IMR-90 (cell line): ENCODE results near the gene OGDHL. TPM values are rescaled to one million over a fixed set of nuclear protein-coding genes. Genes with fewer than 3 reads are reported as not detected.

Experiments
- ATAC-seq: fragments of 200-7000 bp; cut with Tn5 transposase; 2 replicates; pipeline ENCODE4 v1.9.1; 2020; ENCODE audit warnings: low read depth, mild to moderate bottlenecking, moderate library complexity
- BruUV-seq: library from RNA; stranded (reverse); fragments of 400-500 nt; replicated peaks from 2 replicates; lab custom pipeline; 2021; lab: Mats Ljungman, UMichigan
- CTCF ChIA-PET: fragments of 300-600 bp; formaldehyde crosslinking; extraction: SDS; loops from one replicate; lab custom pipeline; 2021; ENCODE audit warnings: antibody characterized with exemption; lab: Yijun Ruan, JAX
- POLR2A ChIA-PET: fragments of 300-600 bp; sonication (Branson Sonifier 250); formaldehyde crosslinking; loops from one replicate; lab custom pipeline; 2022; ENCODE audit warnings: antibody characterized with exemption; ENCODE audit not compliant: unreplicated experiment; lab: Charles Lee
- DNase-seq: peaks from one replicate; pipeline ENCODE4 v3.0.0; 2013
- H2AFZ ChIP-seq: replicated peaks from 2 replicates; pipeline ENCODE3; 2013; ENCODE audit warnings: low read length, mild to moderate bottlenecking; ENCODE audit not compliant: poor library complexity
- H2AK5ac ChIP-seq: 2 replicates; pipeline ENCODE4 v1.6.1; 2013; ENCODE audit warnings: low read depth, low read length, inconsistent platforms
- H2AK9ac ChIP-seq: replicated peaks from 2 replicates; pipeline ENCODE3; 2013; ENCODE audit warnings: mild to moderate bottlenecking, low read depth, low read length, moderate library complexity; ENCODE audit not compliant: poor library complexity
- H2BK120ac ChIP-seq: 2 replicates; pipeline ENCODE4 v1.6.1; 2013; ENCODE audit warnings: low read depth, low read length, inconsistent platforms
- H2BK15ac ChIP-seq: 3 replicates; pipeline ENCODE4 v1.6.1; 2013; ENCODE audit warnings: low read depth, low read length, inconsistent platforms
- H2BK20ac ChIP-seq: 2 replicates; pipeline ENCODE4 v1.6.1; 2013; ENCODE audit warnings: low read depth, mild to moderate bottlenecking, inconsistent platforms, low read length, moderate library complexity
- H2BK5ac ChIP-seq: 2 replicates; pipeline ENCODE4 v1.6.1; 2013; ENCODE audit warnings: mild to moderate bottlenecking, low read depth, low read length, inconsistent platforms; ENCODE audit not compliant: poor library complexity, severe bottlenecking
- H3K14ac ChIP-seq: replicated peaks from 2 replicates; pipeline ENCODE4 v1.6.1; 2013; ENCODE audit warnings: low read depth, low read length, inconsistent platforms
- H3K18ac ChIP-seq: 2 replicates; pipeline ENCODE4 v1.6.1; 2013; ENCODE audit warnings: low read depth, low read length, control low read depth
- H3K23ac ChIP-seq: 2 replicates; pipeline ENCODE4 v1.6.1; 2013; ENCODE audit warnings: low read depth, low read length, inconsistent platforms
- H3K27ac ChIP-seq: 2 replicates; pipeline ENCODE4 v1.5.1; 2013; ENCODE audit warnings: mild to moderate bottlenecking, control low read depth, low read length; ENCODE audit not compliant: insufficient read depth
- H3K27me3 ChIP-seq: 2 replicates; pipeline ENCODE4 v1.6.1; 2013; ENCODE audit warnings: low read length; ENCODE audit not compliant: control insufficient read depth, insufficient read depth
- H3K36me3 ChIP-seq: 2 replicates; pipeline ENCODE4 v1.6.1; 2013; ENCODE audit warnings: low read length, mixed read lengths; ENCODE audit not compliant: control insufficient read depth, insufficient read depth
- H3K4ac ChIP-seq: 2 replicates; pipeline ENCODE4 v1.6.1; 2013; ENCODE audit warnings: low read depth, low read length, inconsistent platforms
- H3K4me1 ChIP-seq: 2 replicates; pipeline ENCODE4 v1.6.1; 2013; ENCODE audit warnings: low read length, mixed read lengths; ENCODE audit not compliant: control insufficient read depth, insufficient read depth
- H3K4me2 ChIP-seq: 2 replicates; pipeline ENCODE4 v1.6.1; 2013; ENCODE audit warnings: low read depth, mild to moderate bottlenecking, control low read depth, low read length, moderate library complexity
- H3K4me3 ChIP-seq: 2 replicates; pipeline ENCODE4 v1.5.1; 2013; ENCODE audit warnings: low read depth, mild to moderate bottlenecking, control low read depth, low read length, moderate library complexity; ENCODE audit not compliant: insufficient read depth
- H3K56ac ChIP-seq: 2 replicates; pipeline ENCODE4 v1.6.1; 2013; ENCODE audit warnings: low read length, inconsistent platforms; ENCODE audit not compliant: insufficient read depth; ENCODE audit errors: extremely low read depth
- H3K79me1 ChIP-seq, 2 experiments: 2 replicates each; pipeline ENCODE4 v1.6.1; 2013; ENCODE audit warnings: low read length in 2 of 2, inconsistent platforms in 1 of 2, low read depth in 1 of 2
- H3K9ac ChIP-seq: 2 replicates; pipeline ENCODE4 v1.6.1; 2013; ENCODE audit warnings: low read depth, low read length, control low read depth
- H3K9me1 ChIP-seq: 2 replicates; pipeline ENCODE4 v1.6.1; 2013; ENCODE audit warnings: low read length, inconsistent platforms; ENCODE audit not compliant: insufficient read depth
- H3K9me3 ChIP-seq: 2 replicates; pipeline ENCODE4 v1.6.1; 2013; ENCODE audit warnings: low read length; ENCODE audit not compliant: control insufficient read depth, insufficient read depth
- H4K20me1 ChIP-seq: 2 replicates; pipeline ENCODE4 v1.6.1; 2013; ENCODE audit warnings: low read length, inconsistent platforms; ENCODE audit not compliant: insufficient read depth
- H4K5ac ChIP-seq: 2 replicates; pipeline ENCODE4 v1.6.1; 2013; ENCODE audit warnings: mild to moderate bottlenecking, low read depth, low read length, control low read depth
- H4K8ac ChIP-seq, 2 experiments: 2 replicates each; pipeline ENCODE4 v1.6.1; 2013; ENCODE audit warnings: low read depth in 2 of 2, low read length in 2 of 2, control low read depth in 1 of 2, inconsistent platforms in 1 of 2
- H4K91ac ChIP-seq: 2 replicates; pipeline ENCODE4 v1.6.1; 2013; ENCODE audit warnings: low read depth, low read length, inconsistent platforms; ENCODE audit not compliant: insufficient read depth
- BHLHE40 ChIP-seq: fragments of 150-350 bp; IDR thresholded peaks from 2 replicates; pipeline ENCODE4 v1.6.1; 2016; ENCODE audit warnings: mild to moderate bottlenecking, low read depth, low read length
- CEBPB ChIP-seq: IDR thresholded peaks from 2 replicates; pipeline ENCODE4 v1.6.1; 2012; ENCODE audit warnings: low read depth, low read length, improper control_type of control experiment
- CHD1 ChIP-seq: IDR thresholded peaks from 2 replicates; pipeline ENCODE4 v1.6.1; 2012; ENCODE audit warnings: low read depth, low read length, improper control_type of control experiment
- CTCF ChIP-seq: conservative IDR thresholded peaks from 2 replicates; pipeline ENCODE4 v1.5.1; 2012; ENCODE audit warnings: mild to moderate bottlenecking, low read depth, low read length, improper control_type of control experiment
- ELK1 ChIP-seq: fragments of 150-350 bp; IDR thresholded peaks from 2 replicates; pipeline ENCODE4 v1.6.1; 2016; ENCODE audit warnings: low read depth, mild to moderate bottlenecking, low read length, moderate library complexity, borderline replicate concordance
- FOS ChIP-seq: fragments of 150-350 bp; IDR thresholded peaks from 2 replicates; pipeline ENCODE4 v1.6.1; 2016; ENCODE audit warnings: low read depth, low read length
- MAFK ChIP-seq: IDR thresholded peaks from 2 replicates; pipeline ENCODE4 v1.6.1; 2012; ENCODE audit warnings: low read depth, low read length, improper control_type of control experiment
- MAZ ChIP-seq: IDR thresholded peaks from 2 replicates; pipeline ENCODE4 v1.6.1; 2012; ENCODE audit warnings: low read depth, mild to moderate bottlenecking, low read length, improper control_type of control experiment, moderate library complexity, borderline replicate concordance
- MXI1 ChIP-seq: IDR thresholded peaks from 2 replicates; pipeline ENCODE4 v1.6.1; 2012; ENCODE audit warnings: low read depth, mild to moderate bottlenecking, low read length, moderate library complexity, borderline replicate concordance
- NFE2L2 ChIP-seq: fragments of 150-350 bp; IDR thresholded peaks from 2 replicates; pipeline ENCODE4 v1.6.1; 2016; ENCODE audit warnings: low read depth, mild to moderate bottlenecking, low read length
- POLR2A ChIP-seq: IDR thresholded peaks from 2 replicates; pipeline ENCODE4 v1.6.1; 2012; ENCODE audit warnings: mild to moderate bottlenecking, low read depth, low read length
- RAD21 ChIP-seq: IDR thresholded peaks from 2 replicates; pipeline ENCODE4 v1.6.1; 2012; ENCODE audit warnings: low read length, improper control_type of control experiment
- RCOR1 ChIP-seq: IDR thresholded peaks from 2 replicates; pipeline ENCODE4 v1.6.1; 2012; ENCODE audit warnings: mild to moderate bottlenecking, low read length, improper control_type of control experiment; ENCODE audit not compliant: insufficient replicate concordance
- RFX5 ChIP-seq: IDR thresholded peaks from 2 replicates; pipeline ENCODE4 v1.8.0; 2012; ENCODE audit warnings: low read depth, mild to moderate bottlenecking, low read length, moderate library complexity
- SMC3 ChIP-seq: fragments of 150-350 bp; IDR thresholded peaks from 2 replicates; pipeline ENCODE4 v1.6.1; 2016; ENCODE audit warnings: low read depth, mild to moderate bottlenecking, antibody characterized with exemption, low read length, moderate library complexity
- WGBS, 2 experiments: methylation state at CpG; one replicate each; pipeline versions ENCODE4 v1.1.5 to v1.1.7; 2013; ENCODE audit warnings: missing lambda C conversion rate in 2 of 2; ENCODE audit not compliant: insufficient read length in 1 of 2; ENCODE audit errors: extremely low coverage in 2 of 2; 5-methylcytosine and 5-hydroxymethylcytosine counted together
- dilution Hi-C: fragments of 300-500 bp; cut with HindIII; formaldehyde crosslinking; loops from one replicate; pipeline ENCODE4 v1.14.3; 2018; ENCODE audit warnings: low sequenced_read_pairs; ENCODE audit not compliant: unreplicated experiment
- in situ Hi-C: fragments of 300-500 bp; cut with MboI; formaldehyde crosslinking; loops from 3 replicates; pipeline ENCODE4 v1.14.3; 2019; ENCODE audit warnings: low sequenced_read_pairs, inconsistent platforms, mixed read lengths
- intact Hi-C: fragments of 100-400 bp; cut with micrococcal nuclease; formaldehyde crosslinking; loops from 2 replicates; pipeline ENCODE4 v1.10.0; 2022
- polyA plus RNA-seq, 3 experiments: library from polyadenylated mRNA; depleted of rRNA; stranded (reverse); fragments of >200 nt; gene quantifications; 2 replicates each; pipeline ENCODE4 v1.2.3, GENCODE V29; 2012; ENCODE audit warnings: low replicate concordance in 1 of 3
- total RNA-seq: library from RNA; depleted of rRNA; stranded (reverse); fragments of >200 nt; gene quantifications from 2 replicates; pipeline ENCODE4 v1.2.3, GENCODE V29; 2012
- TF ChIP-seq, protein P1 (sequence below): fragments of 150-350 bp; IDR thresholded peaks from 2 replicates; pipeline ENCODE4 v1.6.1; 2017; ENCODE audit warnings: mild to moderate bottlenecking, antibody characterized with exemption, low read length, low read depth

The OGDHL gene
- total and polyA plus RNA-seq, 2 of the 4 experiments (the other 2 are of a cell fraction) = 0.18 to 0.27 TPM

DNA sequence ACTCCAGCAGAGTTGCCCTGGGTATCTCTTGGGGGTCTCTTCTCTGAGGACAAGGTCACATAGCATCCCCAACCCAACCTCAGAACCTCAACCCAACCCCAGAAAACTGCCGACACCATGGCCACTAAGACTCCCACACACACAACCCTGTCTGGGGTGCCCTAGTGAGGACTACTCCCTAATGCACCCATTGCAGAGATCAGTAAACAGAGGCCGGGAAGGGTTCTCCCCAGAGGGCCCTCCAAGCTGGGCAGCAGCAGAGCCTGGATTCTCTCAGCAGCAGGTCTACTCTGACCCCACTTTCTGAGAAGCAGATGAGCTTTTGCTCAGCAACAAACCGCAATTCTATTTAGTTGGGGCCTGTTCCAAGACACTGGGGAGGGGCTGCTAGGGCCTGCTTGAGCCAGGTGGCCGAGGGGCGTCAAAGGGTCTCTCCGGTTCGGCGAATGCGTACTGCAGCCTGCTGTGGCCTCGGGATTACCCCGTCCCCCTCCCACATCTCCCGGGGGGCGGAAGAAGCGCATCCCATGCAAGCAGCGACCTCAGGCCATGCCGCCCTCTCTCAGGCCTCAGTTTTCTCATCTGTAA lies 828 bp downstream of the OGDHL start:
- POLR2A ChIA-PET = no interaction called here
- Histone ChIP-seq H2AK9ac (no peak overlapping the region), H3K27me3 (peaks cover 13% of the 10 kb centered on the region; the same call in 1 of the 2 replicates), H2AFZ (no peak overlapping the region), H3K9me1 (peaks cover 4% of the 10 kb centered on the region; the same call in 1 of the 2 replicates), H4K5ac (no peak overlapping the region), H3K56ac (no peak overlapping the region), H3K23ac (no peak overlapping the region), H2AK5ac (no peak overlapping the region), H3K4me3 (no peak overlapping the region; the same call in 1 of the 2 replicates), H3K18ac (no peak overlapping the region), H3K4me1 (no peaks in the 10 kb centered on the region), H4K8ac (no peak overlapping the region), H2BK20ac (no peak overlapping the region), H4K91ac (no peak overlapping the region), H3K9ac (no peak overlapping the region), H3K4ac (no peak overlapping the region), H4K20me1 (no peaks in the 10 kb centered on the region), H2BK15ac (no peak overlapping the region), H3K14ac (no peak overlapping the region), H3K79me1 (no peaks in the 10 kb centered on the region), H2BK120ac (no peak overlapping the region), H2BK5ac (no peak overlapping the region), H3K4me2 (no peak overlapping the region; the same call in 1 of the 2 replicates), H3K9me3 (no peaks in the 10 kb centered on the region), H3K27ac (no peak overlapping the region), H3K36me3 (no peaks in the 10 kb centered on the region)
- in situ Hi-C loops (no loop called here), dilution Hi-C loops (no loop called here), intact Hi-C loops (loop anchor here (5.0 kb wide), 2 partner anchors 154 to 169 kb away; no protein-coding TSS in a partner anchor)
- CTCF ChIA-PET = no interaction called here
- no peak for TF ChIP-seq MXI1
- TF ChIP-seq POLR2A = no peak
- no peak for TF ChIP-seq FOS
- no peak for TF ChIP-seq CTCF
- TF ChIP-seq MAFK = no peak
- no peak for TF ChIP-seq RCOR1
- no peak for TF ChIP-seq CEBPB
- TF ChIP-seq CHD1 = no peak
- TF ChIP-seq RFX5 = no peak
- no peak for TF ChIP-seq SMC3
- TF ChIP-seq, protein P1, sequence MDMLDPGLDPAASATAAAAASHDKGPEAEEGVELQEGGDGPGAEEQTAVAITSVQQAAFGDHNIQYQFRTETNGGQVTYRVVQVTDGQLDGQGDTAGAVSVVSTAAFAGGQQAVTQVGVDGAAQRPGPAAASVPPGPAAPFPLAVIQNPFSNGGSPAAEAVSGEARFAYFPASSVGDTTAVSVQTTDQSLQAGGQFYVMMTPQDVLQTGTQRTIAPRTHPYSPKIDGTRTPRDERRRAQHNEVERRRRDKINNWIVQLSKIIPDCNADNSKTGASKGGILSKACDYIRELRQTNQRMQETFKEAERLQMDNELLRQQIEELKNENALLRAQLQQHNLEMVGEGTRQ = no peak
- no peak for TF ChIP-seq RAD21
- no peak for TF ChIP-seq NFE2L2
- TF ChIP-seq BHLHE40 = no peak
- TF ChIP-seq MAZ = no peak
- no peak for TF ChIP-seq ELK1
- no TSS peak for BruUV-seq
- WGBS, 2 experiments = 7% methylated on average over 10 of the region's 16 CpGs; no CpG with 5 or more reads in 1 of the 2 experiments
- DNase-seq (no peak), ATAC-seq (no peak)
